Measurements from ENCODE around the gene CCNE1.

The CCNE1 gene

DNA sequence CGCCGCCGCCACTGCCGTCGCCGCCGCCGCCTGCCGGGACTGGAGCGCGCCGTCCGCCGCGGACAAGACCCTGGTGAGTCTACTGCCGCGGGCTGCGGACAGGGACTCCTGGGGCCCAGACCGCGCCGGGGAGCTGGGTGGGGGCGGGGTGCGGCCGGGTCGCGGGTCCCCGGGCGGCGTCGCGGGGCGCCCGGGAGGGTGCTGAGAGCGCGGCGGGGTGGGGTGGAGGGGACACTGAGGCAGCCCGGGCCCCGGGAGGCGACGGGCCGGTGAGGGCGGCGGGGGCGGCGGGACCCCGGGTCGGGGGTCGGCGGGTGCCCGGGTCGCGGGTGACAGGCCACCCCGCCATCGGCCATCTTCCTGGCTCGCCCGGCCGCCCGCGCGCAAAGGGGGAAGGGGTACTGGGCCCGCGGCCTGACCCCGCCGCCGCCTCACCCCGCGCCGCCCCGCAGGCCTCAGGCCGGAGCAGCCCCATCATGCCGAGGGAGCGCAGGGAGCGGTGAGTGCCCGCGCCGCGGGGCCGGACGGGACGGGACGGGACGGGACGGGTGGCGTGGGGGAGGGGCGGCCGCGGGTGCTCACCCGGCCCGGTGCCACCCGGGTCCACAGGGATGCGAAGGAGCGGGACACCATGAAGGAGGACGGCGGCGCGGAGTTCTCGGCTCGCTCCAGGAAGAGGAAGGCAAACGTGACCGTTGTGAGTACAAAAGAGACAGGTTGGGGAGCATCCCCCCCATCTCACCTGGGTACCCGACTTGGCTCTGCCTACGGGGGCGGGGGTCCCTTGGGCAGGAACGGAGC, 489 bp downstream of the CCNE1 start:
- peak overlapping the region; percentile 68 for H3K4me3 ChIP-seq (replicated peaks; ENCODE audit: low read depth, low read length)
- TF ChIP-seq, protein P1, sequence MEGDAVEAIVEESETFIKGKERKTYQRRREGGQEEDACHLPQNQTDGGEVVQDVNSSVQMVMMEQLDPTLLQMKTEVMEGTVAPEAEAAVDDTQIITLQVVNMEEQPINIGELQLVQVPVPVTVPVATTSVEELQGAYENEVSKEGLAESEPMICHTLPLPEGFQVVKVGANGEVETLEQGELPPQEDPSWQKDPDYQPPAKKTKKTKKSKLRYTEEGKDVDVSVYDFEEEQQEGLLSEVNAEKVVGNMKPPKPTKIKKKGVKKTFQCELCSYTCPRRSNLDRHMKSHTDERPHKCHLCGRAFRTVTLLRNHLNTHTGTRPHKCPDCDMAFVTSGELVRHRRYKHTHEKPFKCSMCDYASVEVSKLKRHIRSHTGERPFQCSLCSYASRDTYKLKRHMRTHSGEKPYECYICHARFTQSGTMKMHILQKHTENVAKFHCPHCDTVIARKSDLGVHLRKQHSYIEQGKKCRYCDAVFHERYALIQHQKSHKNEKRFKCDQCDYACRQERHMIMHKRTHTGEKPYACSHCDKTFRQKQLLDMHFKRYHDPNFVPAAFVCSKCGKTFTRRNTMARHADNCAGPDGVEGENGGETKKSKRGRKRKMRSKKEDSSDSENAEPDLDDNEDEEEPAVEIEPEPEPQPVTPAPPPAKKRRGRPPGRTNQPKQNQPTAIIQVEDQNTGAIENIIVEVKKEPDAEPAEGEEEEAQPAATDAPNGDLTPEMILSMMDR (IDR thresholded peaks at IDR 0.05; ENCODE audit: insufficient read depth, low read length, poor library complexity, severe bottlenecking): no peak
- peak; percentile 35 for DNase-seq (ENCODE audit: extremely low read depth, insufficient read length)

GRCh38 chr19:29812881-29813275, 1.1 kb downstream of the CCNE1 start:
- peaks cover 8% of the 10 kb centered on the region for H3K36me3 ChIP-seq (ENCODE audit: control insufficient read depth, insufficient read depth, low read length)
- TF ChIP-seq, protein P1 (IDR thresholded peaks at IDR 0.05; ENCODE audit: insufficient read depth, low read length, poor library complexity, severe bottlenecking): no peak
- H3K27me3 ChIP-seq (replicated peaks; ENCODE audit: control insufficient read depth, insufficient read depth, low read length): no peaks in the 10 kb centered on the region
- DNase-seq (ENCODE audit: extremely low read depth, insufficient read length): no peak
- H3K4me3 ChIP-seq (replicated peaks; ENCODE audit: low read depth, low read length): peak overlapping the region; percentile 68

More for the DNA sequence above, 489 bp downstream of the CCNE1 start:
- Histone ChIP-seq H3K36me3 (ENCODE audit: control insufficient read depth, insufficient read depth, low read length) (peaks cover 7% of the 10 kb centered on the region), H3K27me3 (replicated peaks; ENCODE audit: control insufficient read depth, insufficient read depth, low read length) (no peaks in the 10 kb centered on the region)

DNA sequence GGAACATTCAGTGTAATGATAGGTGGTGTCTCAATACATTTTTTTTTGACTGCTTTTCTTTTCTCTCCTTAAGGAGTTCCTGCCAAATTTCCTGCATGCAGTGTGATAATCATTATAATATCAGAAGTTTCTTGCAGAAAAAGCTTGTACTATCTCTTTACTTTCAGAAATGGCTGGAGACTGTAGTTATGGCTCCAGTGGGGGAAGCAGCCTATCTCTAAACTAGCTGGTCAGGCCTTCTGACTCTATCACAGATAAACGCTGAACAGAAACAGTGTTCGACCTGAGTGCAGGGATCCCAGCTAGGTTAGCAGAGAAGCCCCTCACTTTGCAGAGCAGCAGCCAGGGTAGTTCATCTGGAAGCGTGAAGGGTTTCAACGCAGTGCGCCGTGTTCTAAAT, 1.9 kb downstream of the CCNE1 start:
- TF ChIP-seq, protein P1 (IDR thresholded peaks at IDR 0.05; ENCODE audit: insufficient read depth, low read length, poor library complexity, severe bottlenecking): no peak
- peaks cover 8% of the 10 kb centered on the region for H3K36me3 ChIP-seq (ENCODE audit: control insufficient read depth, insufficient read depth, low read length)
- no peaks in the 10 kb centered on the region for H3K27me3 ChIP-seq (replicated peaks; ENCODE audit: control insufficient read depth, insufficient read depth, low read length)
- no peak overlapping the region for H3K4me3 ChIP-seq (replicated peaks; ENCODE audit: low read depth, low read length)
- no peak for DNase-seq (ENCODE audit: extremely low read depth, insufficient read length)

DNA sequence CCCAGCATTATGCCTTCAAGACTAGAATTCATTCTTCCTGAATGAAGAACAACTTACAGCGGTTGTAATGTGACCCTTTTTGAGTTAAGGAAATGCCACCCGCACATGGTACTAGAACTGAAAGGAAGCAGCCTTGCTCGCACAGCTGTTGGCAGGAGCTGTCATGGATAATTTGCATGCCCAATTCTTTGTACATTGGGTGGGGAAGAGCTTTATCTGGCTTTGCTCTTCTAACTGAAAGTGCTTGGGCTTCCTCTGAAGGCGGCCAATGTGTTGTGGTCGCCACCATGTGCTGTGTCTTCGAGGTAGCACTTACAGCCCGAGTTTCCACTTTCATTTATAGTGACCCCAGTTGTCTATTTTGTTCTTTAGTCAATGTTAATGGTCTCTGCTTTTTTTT, 3.4 kb downstream of the CCNE1 start:
- Histone ChIP-seq H3K4me3 (replicated peaks; ENCODE audit: low read depth, low read length) (no peak overlapping the region), H3K36me3 (ENCODE audit: control insufficient read depth, insufficient read depth, low read length) (peaks cover 10% of the 10 kb centered on the region), H3K27me3 (replicated peaks; ENCODE audit: control insufficient read depth, insufficient read depth, low read length) (no peaks in the 10 kb centered on the region)
- TF ChIP-seq, protein P1 (IDR thresholded peaks at IDR 0.05; ENCODE audit: insufficient read depth, low read length, poor library complexity, severe bottlenecking): peak; percentile 39
- peak; percentile 31 for DNase-seq (ENCODE audit: extremely low read depth, insufficient read length)

DNA sequence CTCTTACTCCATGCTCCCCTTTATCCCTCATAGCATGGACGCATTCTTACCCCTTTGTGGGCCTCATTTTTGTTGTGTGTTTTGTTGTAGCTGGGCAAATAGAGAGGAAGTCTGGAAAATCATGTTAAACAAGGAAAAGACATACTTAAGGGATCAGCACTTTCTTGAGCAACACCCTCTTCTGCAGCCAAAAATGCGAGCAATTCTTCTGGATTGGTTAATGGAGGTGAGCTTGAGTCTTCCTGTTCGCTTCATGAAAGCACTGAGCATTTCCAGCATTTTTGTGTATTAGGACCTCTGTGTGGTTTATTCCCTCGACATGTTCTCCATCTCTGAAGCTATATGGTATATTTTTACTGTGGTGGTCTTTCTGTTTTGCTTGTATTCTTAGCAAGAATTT, 5.5 kb downstream of the CCNE1 start:
- H3K27me3 ChIP-seq (replicated peaks; ENCODE audit: control insufficient read depth, insufficient read depth, low read length): no peaks in the 10 kb centered on the region
- TF ChIP-seq, protein P1 (IDR thresholded peaks at IDR 0.05; ENCODE audit: insufficient read depth, low read length, poor library complexity, severe bottlenecking): no peak
- H3K4me3 ChIP-seq (replicated peaks; ENCODE audit: low read depth, low read length): no peak overlapping the region
- DNase-seq (ENCODE audit: extremely low read depth, insufficient read length): no peak
- peaks cover 18% of the 10 kb centered on the region for H3K36me3 ChIP-seq (ENCODE audit: control insufficient read depth, insufficient read depth, low read length)
